Neural cell (in vitro differentiated cells): ENCODE data around the gene FRMD4B. TPM values are rescaled to one million over a fixed set of nuclear protein-coding genes. Genes with fewer than 3 reads are reported as not detected.

Experiments used
- H2AFZ ChIP-seq: fragments of 200-600, 300-800 bp; sonication (generic), shearing (Covaris generic); 2 replicates; pipeline ENCODE4 v1.6.0; 2014; ENCODE audit warnings: low read depth, mild to moderate bottlenecking, antibody characterized with exemption, low read length, moderate library complexity
- H3F3A ChIP-seq: fragments of 200-600 bp; shearing (Covaris generic); 2 replicates; pipeline ENCODE4 v1.6.1; 2016; ENCODE audit warnings: mild to moderate bottlenecking, moderate library complexity, mixed read lengths, antibody characterized with exemption, low read length; ENCODE audit not compliant: insufficient read depth, poor library complexity, severe bottlenecking
- H3K27ac ChIP-seq: fragments of 200-600, 300-800 bp; sonication (generic), shearing (Covaris generic); 2 replicates; pipeline ENCODE4 v1.5.1; 2014; ENCODE audit warnings: mild to moderate bottlenecking, low read length, moderate library complexity
- H3K27me3 ChIP-seq: fragments of 300-800, 200-600 bp; sonication (generic), shearing (Covaris generic); 2 replicates; pipeline ENCODE4 v1.6.0; 2014; ENCODE audit warnings: mild to moderate bottlenecking, low read depth, low read length, moderate library complexity; ENCODE audit not compliant: insufficient read depth
- H3K36me3 ChIP-seq: fragments of 300-800, 200-600 bp; sonication (generic), shearing (Covaris generic); 2 replicates; pipeline ENCODE4 v1.5.1; 2014; ENCODE audit warnings: mild to moderate bottlenecking, antibody characterized with exemption, low read length, moderate library complexity; ENCODE audit not compliant: insufficient read depth
- H3K4me2 ChIP-seq: fragments of 300-800, 200-600 bp; sonication (generic), shearing (Covaris generic); 2 replicates; pipeline ENCODE4 v1.6.0; 2014; ENCODE audit warnings: mild to moderate bottlenecking, low read length
- H3K4me3 ChIP-seq: fragments of 300-800, 200-600 bp; sonication (generic), shearing (Covaris generic); 2 replicates; pipeline ENCODE4 v1.5.1; 2014; ENCODE audit warnings: mild to moderate bottlenecking, low read length, moderate library complexity
- H3K79me2 ChIP-seq: fragments of 200-600 bp; shearing (Covaris generic); replicated peaks from 2 replicates; pipeline ENCODE4 v1.6.0; 2014; ENCODE audit warnings: mild to moderate bottlenecking, low read length, moderate library complexity; ENCODE audit not compliant: insufficient read depth
- H3K9ac ChIP-seq: fragments of 300-800, 200-600 bp; sonication (generic), shearing (Covaris generic); 2 replicates; pipeline ENCODE4 v1.6.1; 2016; ENCODE audit warnings: mild to moderate bottlenecking, low read length, mixed read lengths
- H3K9me2 ChIP-seq: fragments of 200-600 bp; shearing (Covaris generic); 2 replicates; pipeline ENCODE4 v1.6.1; 2016; ENCODE audit warnings: mild to moderate bottlenecking, low read length, mixed read lengths; ENCODE audit not compliant: insufficient read depth
- H3K9me3 ChIP-seq: fragments of 200-600, 300-800 bp; sonication (generic), shearing (Covaris generic); 2 replicates; pipeline ENCODE4 v1.6.1; 2016; ENCODE audit warnings: mild to moderate bottlenecking, mixed run types, low read length, moderate library complexity, mixed read lengths
- H4K20me1 ChIP-seq: fragments of 200-600 bp; shearing (Covaris generic); 2 replicates; pipeline ENCODE4 v1.6.1; 2016; ENCODE audit warnings: mild to moderate bottlenecking, mixed run types; ENCODE audit not compliant: insufficient read depth
- EP300 ChIP-seq: fragments of 450-650 bp; conservative IDR thresholded peaks from 2 replicates; pipeline ENCODE4 v1.6.1; 2014; ENCODE audit warnings: antibody characterized with exemption, mild to moderate bottlenecking, moderate library complexity; ENCODE audit not compliant: poor library complexity, severe bottlenecking
- EZH2 ChIP-seq: fragments of 200-600, 300-800 bp; shearing (Covaris generic), sonication (generic); IDR thresholded peaks from 2 replicates; pipeline ENCODE4 v1.6.1; 2014; ENCODE audit warnings: antibody characterized with exemption, low read length, borderline replicate concordance, mild to moderate bottlenecking; ENCODE audit not compliant: insufficient read depth, poor library complexity, severe bottlenecking
- MXI1 ChIP-seq: fragments of 450-650 bp; conservative IDR thresholded peaks from 2 replicates; pipeline ENCODE4 v1.6.1; 2014; ENCODE audit warnings: antibody characterized with exemption, mild to moderate bottlenecking; ENCODE audit not compliant: poor library complexity, severe bottlenecking
- POLR2AphosphoS5 ChIP-seq: IDR thresholded peaks from 2 replicates; pipeline ENCODE4 v1.6.1; 2012
- RAD21 ChIP-seq: fragments of 450-650 bp; conservative IDR thresholded peaks from 2 replicates; pipeline ENCODE4 v1.6.1; 2014; ENCODE audit warnings: antibody characterized with exemption, mild to moderate bottlenecking, moderate library complexity
- SMC3 ChIP-seq: fragments of 450-650 bp; conservative IDR thresholded peaks from 2 replicates; pipeline ENCODE4 v1.6.1; 2014; ENCODE audit warnings: antibody characterized with exemption, mild to moderate bottlenecking, moderate library complexity; ENCODE audit not compliant: poor library complexity
- TAF1 ChIP-seq: IDR thresholded peaks from 2 replicates; pipeline ENCODE4 v1.6.1; 2012; ENCODE audit warnings: low read depth
- polyA plus RNA-seq: library from polyadenylated mRNA; depleted of rRNA; stranded (reverse); fragments of >200 nt; gene quantifications from 2 replicates; pipeline ENCODE4 v1.2.3, GENCODE V29; 2014
- TF ChIP-seq, protein P1 (sequence below): fragments of 450-650 bp; IDR thresholded peaks from 2 replicates; pipeline ENCODE4 v1.5.1; 2014; ENCODE audit warnings: antibody characterized with exemption, mild to moderate bottlenecking, moderate library complexity; ENCODE audit not compliant: poor library complexity, severe bottlenecking
- TF ChIP-seq, protein P2 (sequence below): IDR thresholded peaks from 2 replicates; pipeline ENCODE4 v1.6.1; 2012; ENCODE audit warnings: borderline replicate concordance

The FRMD4B gene
- polyA plus RNA-seq, 1 donor from 2014 or later = 6.2 TPM

DNA sequence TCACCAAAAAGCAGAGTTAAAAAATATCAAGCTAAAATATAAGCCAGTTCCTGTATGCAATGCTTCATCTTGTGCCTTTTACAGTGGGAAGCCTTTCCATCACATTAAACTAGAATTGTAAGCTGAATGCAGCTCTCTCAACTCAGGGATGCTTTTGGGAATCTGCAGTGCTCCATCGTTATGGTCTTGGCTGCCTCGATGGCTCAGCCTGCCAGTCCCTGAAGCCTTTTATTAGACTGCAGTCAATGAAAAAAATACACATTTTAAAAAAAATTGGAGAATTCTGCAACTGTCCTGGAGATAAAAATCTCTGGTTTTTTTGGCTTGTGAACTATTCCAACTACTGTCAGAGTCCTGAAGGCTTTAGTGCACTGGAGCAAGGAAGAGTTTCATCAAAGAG is 53.0 kb downstream of the FRMD4B start:
- Histone ChIP-seq H3K9ac (no peak overlapping the region), H2AFZ (no peak overlapping the region), H4K20me1 (no peaks in the 10 kb centered on the region), H3F3A (no peaks in the 10 kb centered on the region), H3K36me3 (no peaks in the 10 kb centered on the region), H3K9me2 (no peaks in the 10 kb centered on the region), H3K4me3 (no peak overlapping the region), H3K4me2 (no peak overlapping the region), H3K27me3 (no peaks in the 10 kb centered on the region), H3K27ac (no peak overlapping the region), H3K79me2 (no peaks in the 10 kb centered on the region), H3K9me3 (no peaks in the 10 kb centered on the region)
- TF ChIP-seq TAF1 = no peak
- TF ChIP-seq MXI1 = no peak
- TF ChIP-seq, protein P1, sequence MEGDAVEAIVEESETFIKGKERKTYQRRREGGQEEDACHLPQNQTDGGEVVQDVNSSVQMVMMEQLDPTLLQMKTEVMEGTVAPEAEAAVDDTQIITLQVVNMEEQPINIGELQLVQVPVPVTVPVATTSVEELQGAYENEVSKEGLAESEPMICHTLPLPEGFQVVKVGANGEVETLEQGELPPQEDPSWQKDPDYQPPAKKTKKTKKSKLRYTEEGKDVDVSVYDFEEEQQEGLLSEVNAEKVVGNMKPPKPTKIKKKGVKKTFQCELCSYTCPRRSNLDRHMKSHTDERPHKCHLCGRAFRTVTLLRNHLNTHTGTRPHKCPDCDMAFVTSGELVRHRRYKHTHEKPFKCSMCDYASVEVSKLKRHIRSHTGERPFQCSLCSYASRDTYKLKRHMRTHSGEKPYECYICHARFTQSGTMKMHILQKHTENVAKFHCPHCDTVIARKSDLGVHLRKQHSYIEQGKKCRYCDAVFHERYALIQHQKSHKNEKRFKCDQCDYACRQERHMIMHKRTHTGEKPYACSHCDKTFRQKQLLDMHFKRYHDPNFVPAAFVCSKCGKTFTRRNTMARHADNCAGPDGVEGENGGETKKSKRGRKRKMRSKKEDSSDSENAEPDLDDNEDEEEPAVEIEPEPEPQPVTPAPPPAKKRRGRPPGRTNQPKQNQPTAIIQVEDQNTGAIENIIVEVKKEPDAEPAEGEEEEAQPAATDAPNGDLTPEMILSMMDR = no peak
- no peak for TF ChIP-seq RAD21
- TF ChIP-seq EZH2 = no peak
- no peak for TF ChIP-seq POLR2AphosphoS5
- TF ChIP-seq, protein P2, sequence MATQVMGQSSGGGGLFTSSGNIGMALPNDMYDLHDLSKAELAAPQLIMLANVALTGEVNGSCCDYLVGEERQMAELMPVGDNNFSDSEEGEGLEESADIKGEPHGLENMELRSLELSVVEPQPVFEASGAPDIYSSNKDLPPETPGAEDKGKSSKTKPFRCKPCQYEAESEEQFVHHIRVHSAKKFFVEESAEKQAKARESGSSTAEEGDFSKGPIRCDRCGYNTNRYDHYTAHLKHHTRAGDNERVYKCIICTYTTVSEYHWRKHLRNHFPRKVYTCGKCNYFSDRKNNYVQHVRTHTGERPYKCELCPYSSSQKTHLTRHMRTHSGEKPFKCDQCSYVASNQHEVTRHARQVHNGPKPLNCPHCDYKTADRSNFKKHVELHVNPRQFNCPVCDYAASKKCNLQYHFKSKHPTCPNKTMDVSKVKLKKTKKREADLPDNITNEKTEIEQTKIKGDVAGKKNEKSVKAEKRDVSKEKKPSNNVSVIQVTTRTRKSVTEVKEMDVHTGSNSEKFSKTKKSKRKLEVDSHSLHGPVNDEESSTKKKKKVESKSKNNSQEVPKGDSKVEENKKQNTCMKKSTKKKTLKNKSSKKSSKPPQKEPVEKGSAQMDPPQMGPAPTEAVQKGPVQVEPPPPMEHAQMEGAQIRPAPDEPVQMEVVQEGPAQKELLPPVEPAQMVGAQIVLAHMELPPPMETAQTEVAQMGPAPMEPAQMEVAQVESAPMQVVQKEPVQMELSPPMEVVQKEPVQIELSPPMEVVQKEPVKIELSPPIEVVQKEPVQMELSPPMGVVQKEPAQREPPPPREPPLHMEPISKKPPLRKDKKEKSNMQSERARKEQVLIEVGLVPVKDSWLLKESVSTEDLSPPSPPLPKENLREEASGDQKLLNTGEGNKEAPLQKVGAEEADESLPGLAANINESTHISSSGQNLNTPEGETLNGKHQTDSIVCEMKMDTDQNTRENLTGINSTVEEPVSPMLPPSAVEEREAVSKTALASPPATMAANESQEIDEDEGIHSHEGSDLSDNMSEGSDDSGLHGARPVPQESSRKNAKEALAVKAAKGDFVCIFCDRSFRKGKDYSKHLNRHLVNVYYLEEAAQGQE = no peak
- TF ChIP-seq SMC3 = no peak
- no peak for TF ChIP-seq EP300

DNA sequence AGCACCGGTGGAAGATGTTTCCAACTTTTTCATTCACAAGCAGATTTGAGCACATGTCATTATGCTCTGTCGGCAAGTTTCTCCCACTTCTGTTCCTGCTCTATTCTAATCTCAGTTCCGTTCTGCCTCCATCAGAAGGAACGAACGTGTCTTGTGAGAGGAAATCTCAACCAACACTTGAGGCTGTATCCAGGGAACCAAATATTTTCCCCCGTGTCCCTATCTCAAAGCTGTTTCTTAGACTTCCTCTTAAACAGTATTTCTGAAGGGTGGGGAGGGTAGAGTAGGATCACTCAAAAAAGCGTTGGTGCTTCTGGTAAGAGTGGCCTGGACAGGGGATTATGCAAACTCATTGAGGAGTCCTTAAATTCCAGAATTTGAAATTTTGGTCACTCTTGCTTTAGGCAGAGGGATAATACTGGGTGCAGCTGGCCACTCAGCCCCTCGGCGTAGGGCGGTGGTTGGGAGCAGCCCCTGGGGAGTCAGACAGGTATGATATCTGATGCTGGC is 54.9 kb downstream of the FRMD4B start:
- no peaks in the 10 kb centered on the region for H4K20me1 ChIP-seq
- no peaks in the 10 kb centered on the region for H3K36me3 ChIP-seq
- no peak overlapping the region for H3K9ac ChIP-seq
- TF ChIP-seq, protein P2 = no peak
- TF ChIP-seq TAF1 (no peak), EP300 (no peak)
- TF ChIP-seq, protein P1 = no peak
- no peak overlapping the region for H3K4me2 ChIP-seq
- no peaks in the 10 kb centered on the region for H3K27me3 ChIP-seq
- no peaks in the 10 kb centered on the region for H3K79me2 ChIP-seq
- H3K4me3 ChIP-seq = no peak overlapping the region
- H3K9me3 ChIP-seq = no peaks in the 10 kb centered on the region
- H3F3A ChIP-seq = no peaks in the 10 kb centered on the region
- H3K27ac ChIP-seq = no peak overlapping the region
- no peak overlapping the region for H2AFZ ChIP-seq
- no peaks in the 10 kb centered on the region for H3K9me2 ChIP-seq
